Breast epithelium (tissue), 3 donors: ENCODE measurements around the gene TNP2.

Experiments
- POLR2A ChIP-seq: fragments of 450-650 bp; IDR thresholded peaks from one replicate; pipeline ENCODE4 v1.6.1; 2016; ENCODE audit warnings: antibody characterized with exemption, mild to moderate bottlenecking, moderate library complexity
- POLR2AphosphoS5 ChIP-seq, 3 donors: sonication (generic); formaldehyde crosslinking; IDR thresholded peaks; one replicate each; pipeline ENCODE4 v1.6.1; 2017; ENCODE audit warnings: antibody characterized with exemption in 3 of 3
- TF ChIP-seq, protein P1 (sequence below), 3 donors: fragments of 450-650 bp; IDR thresholded peaks; one replicate each; pipeline ENCODE4 v1.5.1; 2016 to 2017; ENCODE audit warnings: antibody characterized with exemption in 3 of 3, mild to moderate bottlenecking in 3 of 3, moderate library complexity in 3 of 3

DNA sequence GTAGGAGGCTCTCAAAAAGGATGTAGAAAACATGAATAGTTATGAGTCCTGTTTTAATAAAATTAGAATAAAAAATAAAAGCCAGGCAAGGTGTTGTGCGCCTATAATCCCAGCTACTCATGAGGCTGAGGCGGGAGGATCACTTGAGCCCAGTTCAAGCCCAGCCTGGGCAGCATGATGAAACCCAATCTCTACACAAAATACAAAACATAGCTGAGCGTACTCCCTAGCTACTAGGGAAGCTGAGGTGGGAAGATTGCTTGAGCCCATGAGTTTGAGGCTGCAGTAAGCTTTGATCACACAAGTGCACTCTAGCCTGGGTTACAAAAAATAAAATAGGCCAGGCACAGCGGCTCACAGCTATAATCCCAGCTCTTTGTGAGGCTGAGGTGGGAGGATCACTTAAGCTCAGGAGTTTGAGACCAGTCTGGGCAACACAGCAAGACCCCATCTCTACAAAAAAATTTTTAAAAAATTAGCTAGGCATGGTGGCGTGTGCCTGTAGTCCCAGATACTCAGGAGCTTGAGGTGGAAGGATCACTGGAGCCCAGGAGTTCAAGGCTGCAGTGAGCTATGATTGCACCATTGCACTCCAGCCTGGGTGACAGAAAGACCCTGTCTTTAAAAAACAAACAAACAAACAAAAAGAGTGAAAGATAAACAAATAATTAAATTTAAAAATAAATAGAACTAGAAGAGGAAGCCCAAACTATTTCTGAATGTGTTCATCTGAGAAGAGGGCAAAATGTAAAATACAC, 29.2 kb upstream of the TNP2 start:
- TF ChIP-seq POLR2A, result no peak
- TF ChIP-seq, protein P1, sequence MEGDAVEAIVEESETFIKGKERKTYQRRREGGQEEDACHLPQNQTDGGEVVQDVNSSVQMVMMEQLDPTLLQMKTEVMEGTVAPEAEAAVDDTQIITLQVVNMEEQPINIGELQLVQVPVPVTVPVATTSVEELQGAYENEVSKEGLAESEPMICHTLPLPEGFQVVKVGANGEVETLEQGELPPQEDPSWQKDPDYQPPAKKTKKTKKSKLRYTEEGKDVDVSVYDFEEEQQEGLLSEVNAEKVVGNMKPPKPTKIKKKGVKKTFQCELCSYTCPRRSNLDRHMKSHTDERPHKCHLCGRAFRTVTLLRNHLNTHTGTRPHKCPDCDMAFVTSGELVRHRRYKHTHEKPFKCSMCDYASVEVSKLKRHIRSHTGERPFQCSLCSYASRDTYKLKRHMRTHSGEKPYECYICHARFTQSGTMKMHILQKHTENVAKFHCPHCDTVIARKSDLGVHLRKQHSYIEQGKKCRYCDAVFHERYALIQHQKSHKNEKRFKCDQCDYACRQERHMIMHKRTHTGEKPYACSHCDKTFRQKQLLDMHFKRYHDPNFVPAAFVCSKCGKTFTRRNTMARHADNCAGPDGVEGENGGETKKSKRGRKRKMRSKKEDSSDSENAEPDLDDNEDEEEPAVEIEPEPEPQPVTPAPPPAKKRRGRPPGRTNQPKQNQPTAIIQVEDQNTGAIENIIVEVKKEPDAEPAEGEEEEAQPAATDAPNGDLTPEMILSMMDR (IDR thresholded peaks at IDR 0.05), result no peak
- no peak for TF ChIP-seq POLR2AphosphoS5 (IDR thresholded peaks at IDR 0.05)
